22Rv1 (cell line): ENCODE results near the gene SMIM30.

Source experiments
- CTCF ChIP-seq: fragments of 450-650 bp; IDR thresholded peaks from 2 replicates; pipeline ENCODE4 v1.5.1; 2017; ENCODE audit warnings: mild to moderate bottlenecking
- ZFX ChIP-seq: fragments of 450-650 bp; IDR thresholded peaks from 2 replicates; pipeline ENCODE4 v1.6.1; 2017; ENCODE audit warnings: antibody characterized with exemption, borderline replicate concordance

- TF ChIP-seq CTCF (no peak), ZFX (no peak)
Measured at GRCh38 chr7:113122744-113123143, 4.4 kb upstream of the SMIM30 start.
